HG03025 (cell line): Measurements from ENCODE around the gene FAM3B.

ENCODE experiments used
- ATAC-seq: cut with Tn5 transposase; IDR thresholded peaks from one replicate; pipeline ENCODE4 v1.9.1; 2021; ENCODE audit warnings: mild to moderate bottlenecking, moderate library complexity; ENCODE audit not compliant: unreplicated experiment, low FRiP score

The FAM3B gene

DNA sequence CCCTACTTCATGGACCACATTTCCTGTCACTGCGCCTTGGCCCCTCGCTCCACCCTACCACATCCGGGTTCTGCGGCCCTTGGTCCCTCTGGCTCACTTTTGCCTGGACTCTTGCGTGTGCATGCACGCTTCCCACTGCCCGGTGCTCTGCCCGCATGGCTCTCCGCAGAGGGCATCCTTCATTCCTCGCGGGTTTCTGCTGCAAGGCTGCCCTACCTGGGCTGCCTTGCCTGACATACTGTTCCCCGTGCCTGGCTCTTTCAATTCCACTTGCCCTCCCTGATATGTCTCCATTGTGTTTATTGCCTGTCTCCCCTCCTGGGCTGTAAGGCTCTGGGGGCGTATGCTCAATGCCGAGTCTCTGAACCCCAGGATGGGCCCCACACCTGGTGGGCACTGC is 71.7 kb downstream of the FAM3B start:
- no peak for ATAC-seq

DNA sequence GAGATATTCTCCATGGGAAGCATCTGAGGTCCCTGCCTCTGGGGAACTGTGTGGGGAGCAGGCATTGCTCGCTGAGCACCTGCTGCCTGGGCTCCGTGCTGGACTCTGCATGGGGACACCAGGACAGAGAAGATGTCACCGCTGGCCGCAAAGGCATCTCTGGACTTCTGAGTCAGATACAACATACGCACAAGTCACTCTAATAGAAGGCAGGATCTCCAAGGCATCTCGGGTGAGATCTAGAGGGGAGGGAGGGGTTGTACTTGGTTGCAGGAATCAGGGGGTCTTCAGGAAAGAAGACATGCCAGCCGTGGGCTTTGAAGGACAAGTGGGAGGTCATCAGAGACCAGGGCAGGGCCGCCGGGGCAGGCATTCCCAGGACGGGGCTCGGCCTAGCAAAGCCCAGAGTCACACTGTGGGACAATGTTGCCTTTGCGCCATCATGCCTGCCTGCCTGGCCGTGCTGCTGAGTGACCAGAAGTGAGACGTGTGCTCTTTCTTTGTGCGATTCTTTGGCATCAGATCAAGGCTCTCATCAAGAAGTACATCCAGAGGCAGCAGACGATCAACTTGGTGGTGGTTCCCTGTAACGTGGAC is 73.5 kb downstream of the FAM3B start:
- ATAC-seq = no peak

DNA sequence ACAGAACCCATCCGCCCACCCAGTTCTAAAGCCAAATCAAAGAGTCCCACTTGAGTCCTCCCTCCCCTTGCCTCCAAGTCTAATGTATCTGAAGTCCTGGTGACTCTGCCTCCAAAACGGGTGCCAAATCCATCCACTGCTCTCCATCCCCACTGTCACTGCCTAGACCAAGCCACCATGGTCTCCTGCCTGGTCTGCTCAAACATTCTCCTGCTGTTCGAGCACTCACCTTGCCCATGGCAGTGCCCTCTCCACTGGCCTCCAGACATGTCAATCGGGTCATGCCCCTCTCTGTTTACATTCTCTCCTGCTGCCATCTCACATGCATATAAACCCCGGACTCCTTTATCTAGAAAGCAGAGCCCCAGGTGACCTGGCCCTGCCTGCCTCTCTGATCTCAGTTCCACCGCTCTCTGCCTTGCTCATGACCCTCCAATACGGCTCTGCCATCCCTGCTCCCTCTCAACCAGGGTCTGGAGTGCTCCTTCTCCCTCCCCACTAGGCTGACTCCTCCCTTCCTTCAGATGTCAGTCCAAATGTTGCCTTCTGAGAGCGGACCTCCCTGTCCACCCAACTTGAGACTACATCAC is 77.4 kb downstream of the FAM3B start:
- ATAC-seq = no peak

DNA sequence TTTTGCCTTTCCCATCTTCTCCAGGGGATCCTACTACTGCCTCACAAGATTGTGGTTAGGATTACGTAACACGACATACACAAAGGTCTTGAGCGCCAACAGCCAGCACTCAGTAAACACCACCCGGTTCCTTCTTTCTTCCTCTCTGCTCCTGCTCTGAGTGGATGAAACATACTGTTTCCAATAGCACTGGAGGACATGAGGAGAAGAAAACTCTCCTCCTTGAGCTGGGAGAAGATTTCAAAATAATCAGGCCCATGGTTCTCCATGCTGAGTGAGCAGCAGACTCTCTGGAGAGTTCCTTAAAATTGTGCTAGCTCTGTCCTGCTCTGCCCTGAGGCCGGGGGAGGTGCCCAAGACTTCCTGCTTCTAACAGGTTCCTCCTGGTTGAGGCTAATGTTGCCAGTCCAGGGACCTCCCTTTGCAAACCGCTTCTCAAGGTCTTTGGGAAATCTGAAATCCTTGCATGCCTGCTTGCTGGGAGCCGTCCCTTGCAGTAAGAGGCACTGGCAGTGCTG is 80.0 kb downstream of the FAM3B start:
- no peak for ATAC-seq

DNA sequence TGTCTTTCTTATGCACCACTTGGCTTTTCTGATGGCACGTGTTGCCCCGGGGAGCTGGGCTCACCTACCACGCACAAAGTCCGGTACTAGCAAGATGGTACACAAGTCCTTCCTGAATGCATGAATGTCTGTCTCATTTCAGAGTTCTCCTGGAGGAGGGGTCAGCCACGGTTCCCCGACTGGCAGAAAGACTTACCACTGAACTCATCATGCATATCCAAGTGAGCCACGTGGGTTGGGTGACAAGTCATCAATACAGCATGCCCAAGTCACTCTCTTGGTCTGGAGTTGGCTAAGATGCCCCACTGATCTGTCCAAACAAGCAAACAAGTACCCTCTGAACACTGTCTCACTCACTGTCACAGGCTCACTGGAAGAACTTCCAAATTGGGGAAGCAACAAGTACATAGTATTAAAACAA is 80.9 kb downstream of the FAM3B start:
- ATAC-seq = no peak

DNA sequence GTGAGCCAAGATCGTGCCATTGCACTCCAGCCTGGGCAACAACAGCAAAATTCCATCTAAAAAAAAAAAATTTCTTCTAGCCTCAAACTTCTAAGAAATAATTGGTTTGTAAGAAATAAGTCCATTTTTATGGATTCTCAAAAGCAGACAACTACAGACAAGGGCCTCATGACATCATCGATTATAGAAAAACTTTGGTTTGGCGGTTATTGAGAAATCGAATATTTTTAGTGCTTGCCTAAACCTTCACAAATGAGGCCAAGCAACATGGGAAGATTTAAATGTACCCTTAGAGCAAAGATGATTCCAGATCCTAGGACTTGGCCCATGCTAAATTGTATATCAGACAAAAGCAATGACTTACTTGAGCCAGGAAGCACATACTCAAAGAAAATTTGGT is 81.7 kb downstream of the FAM3B start:
- no peak for ATAC-seq

DNA sequence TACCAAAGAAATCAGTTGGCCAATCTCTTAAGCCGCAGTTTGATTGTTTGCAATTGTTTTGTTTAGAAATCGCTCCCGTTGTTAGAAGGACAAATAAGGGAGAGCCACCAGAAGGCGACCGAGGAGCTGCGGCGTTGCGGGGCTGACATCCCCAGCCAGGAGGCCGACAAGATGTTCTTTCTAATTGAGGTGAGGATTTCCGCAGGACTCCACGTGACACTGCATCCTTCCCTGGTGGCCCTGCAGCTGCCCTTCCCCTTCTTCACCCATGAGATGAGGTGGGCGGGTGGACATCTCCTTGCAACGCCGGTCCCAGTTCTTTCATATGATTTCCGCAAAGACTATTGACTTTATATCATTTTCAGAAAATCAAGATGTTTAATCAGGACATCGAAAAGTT is 82.2 kb downstream of the FAM3B start:
- ATAC-seq = no peak

DNA sequence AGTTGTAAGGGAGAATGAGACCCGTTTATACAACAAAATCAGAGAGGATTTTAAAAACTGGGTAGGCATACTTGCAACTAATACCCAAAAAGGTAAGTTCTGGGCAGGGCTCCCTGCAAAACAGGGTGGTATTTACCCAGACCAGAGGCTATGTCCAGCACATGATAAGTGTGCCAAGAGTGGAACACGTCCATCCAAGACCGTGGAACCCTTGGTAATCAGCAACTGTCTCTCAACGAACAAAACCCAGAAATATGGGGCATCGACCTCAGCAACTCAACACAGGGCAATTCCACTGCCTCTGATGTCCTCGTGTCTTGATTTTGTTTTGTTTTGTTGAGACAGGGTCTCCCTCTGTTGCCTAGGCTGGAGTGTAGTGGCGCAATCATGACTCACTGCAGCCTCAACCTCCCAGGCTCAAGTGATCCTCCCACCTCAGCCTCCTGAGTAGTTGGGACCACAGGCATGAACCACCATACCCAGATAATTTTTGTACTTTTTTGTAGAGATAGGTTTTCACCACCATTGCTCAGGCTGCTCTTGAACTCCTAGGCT is 82.7 kb downstream of the FAM3B start:
- no peak for ATAC-seq

DNA sequence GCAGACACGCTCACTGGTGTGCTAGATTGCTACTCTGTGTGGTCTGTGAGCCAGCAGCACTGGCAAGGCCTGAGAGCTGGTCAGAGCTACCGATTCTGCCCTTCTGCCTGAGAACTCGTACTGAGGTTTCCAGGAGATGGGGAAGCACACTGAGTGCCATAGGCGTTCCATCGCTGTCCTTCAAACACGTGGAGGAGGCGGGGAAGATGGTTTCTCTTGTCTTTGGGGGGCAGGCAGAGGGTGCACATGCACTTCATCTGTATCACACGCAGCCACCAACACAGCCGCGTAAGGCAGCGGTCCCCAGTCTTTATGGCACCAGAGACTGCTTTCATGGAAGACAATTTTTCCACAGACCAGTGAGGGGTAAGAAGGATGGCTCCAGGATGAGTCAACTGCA is 85.6 kb downstream of the FAM3B start:
- no peak for ATAC-seq

DNA sequence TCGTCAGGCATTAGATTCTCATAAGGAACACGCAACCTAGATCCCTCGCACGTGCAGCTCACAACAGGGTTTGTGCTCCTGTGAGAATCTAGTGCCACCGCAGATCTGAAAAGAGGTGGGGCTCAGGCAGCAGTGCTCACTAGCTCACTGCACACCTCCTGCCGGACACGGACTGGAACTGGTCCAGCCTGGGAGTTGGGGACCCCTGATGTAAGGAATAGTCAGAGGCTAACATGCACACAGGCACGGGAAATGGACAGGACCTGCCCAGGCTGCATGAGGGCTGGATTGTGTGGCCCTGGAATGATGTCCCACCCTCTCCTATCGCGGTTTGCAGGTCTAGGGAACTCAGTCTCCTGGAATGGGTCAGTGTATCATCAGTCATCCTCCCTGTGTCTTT is 86.2 kb downstream of the FAM3B start:
- ATAC-seq = no peak

DNA sequence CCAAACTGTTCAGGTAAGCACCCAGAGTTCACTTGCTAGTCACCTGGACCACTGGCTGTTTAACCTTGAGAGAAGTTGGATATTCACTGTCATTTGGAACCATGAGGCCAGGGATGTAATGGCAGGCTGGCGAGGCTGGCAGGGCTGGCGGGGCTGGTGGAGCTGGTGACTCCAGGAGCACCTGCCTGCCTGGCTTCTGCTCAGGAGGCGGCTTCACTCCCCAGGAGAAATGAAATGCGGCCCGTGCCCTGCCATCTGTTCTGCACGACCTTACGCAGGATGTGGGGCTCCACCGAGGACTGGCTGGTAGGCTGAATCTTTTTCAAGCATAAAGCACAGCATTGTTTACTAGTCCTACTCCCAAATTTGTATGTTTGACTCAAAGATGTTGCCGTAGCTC is 86.7 kb downstream of the FAM3B start:
- ATAC-seq = no peak

DNA sequence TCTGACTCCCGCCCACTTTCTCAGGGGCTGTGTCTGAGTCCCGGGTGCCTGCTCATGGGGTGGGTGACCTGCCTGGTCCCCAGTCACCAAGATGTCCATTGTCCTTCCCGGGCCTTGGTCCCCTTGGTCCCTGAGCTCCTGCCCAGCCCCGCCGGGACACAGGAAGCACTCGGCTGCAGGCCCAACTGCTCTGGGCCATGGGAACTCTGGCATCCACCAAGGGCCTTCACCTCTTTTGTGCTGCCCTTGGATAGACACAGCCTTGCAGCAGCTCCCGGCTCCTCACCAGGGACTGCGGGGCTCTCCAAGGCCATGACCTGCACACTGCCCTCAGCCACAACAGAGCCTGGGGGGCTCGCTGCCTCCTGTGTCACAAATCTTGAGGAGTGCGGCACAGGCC is 87.4 kb downstream of the FAM3B start:
- ATAC-seq = no peak

DNA sequence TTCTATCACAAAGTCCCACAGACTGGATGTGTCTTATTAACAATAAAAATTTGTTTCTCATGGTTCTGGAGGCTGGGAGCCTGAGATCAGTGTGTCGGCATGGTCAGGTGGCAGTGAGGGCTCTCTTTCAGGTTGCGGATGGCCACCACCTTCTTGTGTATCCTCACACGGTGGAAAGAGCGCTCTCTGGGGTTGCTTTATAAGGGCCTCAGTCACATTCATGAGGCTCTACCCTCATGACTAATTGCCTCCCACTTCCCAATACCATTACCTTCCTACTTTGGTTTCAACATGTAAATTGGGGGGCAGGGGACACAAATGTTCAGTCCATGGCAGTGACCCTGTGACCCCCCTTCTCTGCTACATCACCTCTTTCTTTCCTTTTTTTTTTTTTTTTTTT is 88.7 kb downstream of the FAM3B start:
- no peak for ATAC-seq

DNA sequence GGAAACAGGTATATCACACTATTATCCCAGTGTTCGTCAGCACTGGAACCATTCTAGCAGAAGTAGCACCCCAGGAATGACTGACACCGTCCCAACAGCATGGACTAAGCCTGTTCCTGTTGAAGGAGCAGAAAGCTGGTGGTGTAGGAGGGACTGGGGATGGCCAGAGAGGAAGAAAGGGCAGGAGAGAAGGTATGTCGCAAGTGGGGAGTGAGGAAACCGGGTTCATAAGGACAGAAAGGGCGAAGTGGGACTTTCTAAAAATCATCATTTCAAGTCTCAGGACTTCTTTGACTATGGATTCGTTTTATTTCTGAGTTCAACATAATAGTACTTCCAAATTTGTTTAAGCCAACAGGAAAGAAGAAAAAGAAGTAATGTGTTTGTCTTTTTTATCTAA is 89.7 kb downstream of the FAM3B start:
- ATAC-seq = no peak
